Fibroblast of lung (primary cell): ENCODE data around the gene CFAP77. TPM values are rescaled to one million over a fixed set of nuclear protein-coding genes. Genes with fewer than 3 reads are reported as not detected.

Experiments used
- DNase-seq, 2 donors: peaks; one replicate each; pipeline versions ENCODE4 v3.0.0 to v3.0.0-alpha.2; 2010; ENCODE audit warnings: low read depth in 2 of 2
- H2AFZ ChIP-seq: 2 replicates; pipeline ENCODE4 v1.5.1; 2012; ENCODE audit warnings: low read length, control low read depth, inconsistent platforms
- H3K27ac ChIP-seq: 2 replicates; pipeline ENCODE4 v1.5.1; 2011; ENCODE audit warnings: low read length, control low read depth; ENCODE audit not compliant: insufficient read depth
- H3K27me3 ChIP-seq: 2 replicates; pipeline ENCODE4 v1.5.1; 2011; ENCODE audit warnings: mild to moderate bottlenecking, low read length; ENCODE audit not compliant: control insufficient read depth, insufficient read depth
- H3K36me3 ChIP-seq: 2 replicates; pipeline ENCODE4 v1.5.1; 2011; ENCODE audit warnings: low read length; ENCODE audit not compliant: control insufficient read depth, insufficient read depth
- H3K4me1 ChIP-seq: 2 replicates; pipeline ENCODE4 v1.5.1; 2011; ENCODE audit warnings: low read length; ENCODE audit not compliant: control insufficient read depth, insufficient read depth; ENCODE audit errors: extremely low read depth
- H3K4me2 ChIP-seq: 2 replicates; pipeline ENCODE4 v1.5.1; 2011; ENCODE audit warnings: low read length, control low read depth; ENCODE audit not compliant: insufficient read depth; ENCODE audit errors: extremely low read depth
- H3K4me3 ChIP-seq, 4 experiments: fragments of 200-600 bp in 1 of 4; sonication (generic) in 1 of 4; replicated peaks in 1 of 4; 2 replicates each; pipeline ENCODE4 v1.5.1; 2011 to 2016; ENCODE audit warnings: low read length in 4 of 4, low read depth in 3 of 4, mild to moderate bottlenecking in 3 of 4, control low read depth in 2 of 4, inconsistent platforms in 1 of 4, mixed read lengths in 1 of 4; ENCODE audit not compliant: insufficient read depth in 1 of 4; ENCODE audit errors: control extremely low read depth in 1 of 4
- H3K79me2 ChIP-seq: 2 replicates; pipeline ENCODE4 v1.5.1; 2012; ENCODE audit warnings: mild to moderate bottlenecking, low read length, inconsistent platforms; ENCODE audit not compliant: control insufficient read depth, insufficient read depth
- H3K9ac ChIP-seq: 2 replicates; pipeline ENCODE4 v1.5.1; 2011; ENCODE audit warnings: mild to moderate bottlenecking, low read length, control low read depth; ENCODE audit not compliant: insufficient read depth
- H3K9me3 ChIP-seq: 2 replicates; pipeline ENCODE4 v1.5.1; 2012; ENCODE audit warnings: low read depth, low read length; ENCODE audit not compliant: control insufficient read depth, insufficient read depth
- H4K20me1 ChIP-seq: 2 replicates; pipeline ENCODE4 v1.5.1; 2011; ENCODE audit warnings: low read length; ENCODE audit not compliant: control insufficient read depth, insufficient read depth; ENCODE audit errors: extremely low read depth
- CTCF ChIP-seq, 2 donors: IDR thresholded peaks in 1 of 2; conservative IDR thresholded peaks in 1 of 2; 1 replicate in 1 of 2; 2 replicates in 1 of 2; pipeline ENCODE4 v1.5.1; 2011 to 2012; ENCODE audit warnings: low read length in 2 of 2, control low read depth in 1 of 2, inconsistent platforms in 1 of 2, low read depth in 1 of 2, mild to moderate bottlenecking in 1 of 2
- EZH2 ChIP-seq: IDR thresholded peaks from 2 replicates; pipeline ENCODE4 v1.5.1; 2012; ENCODE audit warnings: low read length, control low read depth, mild to moderate bottlenecking; ENCODE audit errors: missing control alignments
- polyA plus RNA-seq, 2 donors: library from polyadenylated mRNA; depleted of rRNA in 1 of 2; stranded (reverse) in 1 of 2; unstranded in 1 of 2; fragments of >200 nt; gene quantifications; 2 replicates each; pipeline ENCODE4 v1.2.1, GENCODE V29; 2011 to 2012; ENCODE audit warnings: missing spikeins in 1 of 2
- total RNA-seq: library from RNA; depleted of rRNA; stranded (reverse); fragments of >200 nt; gene quantifications from 2 replicates; pipeline ENCODE4 v1.2.1, GENCODE V29; 2014

The CFAP77 gene
- total and polyA plus RNA-seq, 2 donors (not counting 1 experiment from before 2014, with no cell fraction given), result not detected

- TF ChIP-seq EZH2 (no peak), CTCF (conservative IDR thresholded peaks at IDR 0.05 in 1 of 2, IDR thresholded peaks at IDR 0.05 in 1 of 2; ENCODE audit: low read depth in 1 of 2, low read length in 2 of 2) (no peak)
- Histone ChIP-seq H2AFZ (no peak overlapping the region), H3K79me2 (no peaks in the 10 kb centered on the region), H3K4me3 (no peak overlapping the region), H3K4me1 (no peaks in the 10 kb centered on the region), H3K27ac (no peak overlapping the region), H3K4me2 (no peak overlapping the region), H3K36me3 (no peaks in the 10 kb centered on the region), H3K27me3 (no peaks in the 10 kb centered on the region), H3K9me3 (no peaks in the 10 kb centered on the region), H4K20me1 (no peaks in the 10 kb centered on the region), H3K9ac (no peak overlapping the region)
- no peak for DNase-seq
Measured at GRCh38 chr9:132520612-132521011, 110.6 kb downstream of the CFAP77 start.

GRCh38 chr9:132525308-132526023 is 115.5 kb downstream of the CFAP77 start:
- no peaks in the 10 kb centered on the region for H3K9me3 ChIP-seq
- no peak overlapping the region for H3K4me2 ChIP-seq
- H4K20me1 ChIP-seq, result no peaks in the 10 kb centered on the region
- H3K27ac ChIP-seq, result no peak overlapping the region
- no peaks in the 10 kb centered on the region for H3K4me1 ChIP-seq
- H2AFZ ChIP-seq, result no peak overlapping the region
- no peaks in the 10 kb centered on the region for H3K27me3 ChIP-seq
- no peaks in the 10 kb centered on the region for H3K79me2 ChIP-seq
- no peak for DNase-seq
- TF ChIP-seq EZH2, result no peak
- TF ChIP-seq CTCF (conservative IDR thresholded peaks at IDR 0.05 in 1 of 2, IDR thresholded peaks at IDR 0.05 in 1 of 2; ENCODE audit: low read depth in 1 of 2, low read length in 2 of 2), result no peak
- no peak overlapping the region for H3K4me3 ChIP-seq
- no peak overlapping the region for H3K9ac ChIP-seq
- H3K36me3 ChIP-seq, result no peaks in the 10 kb centered on the region

GRCh38 chr9:132531195-132531594 is 121.2 kb downstream of the CFAP77 start:
- Histone ChIP-seq H3K4me1 (no peaks in the 10 kb centered on the region), H3K9ac (no peak overlapping the region), H3K9me3 (no peaks in the 10 kb centered on the region), H3K36me3 (no peaks in the 10 kb centered on the region), H3K4me3 (no peak overlapping the region), H3K79me2 (no peaks in the 10 kb centered on the region), H3K27me3 (no peaks in the 10 kb centered on the region), H4K20me1 (no peaks in the 10 kb centered on the region), H3K27ac (no peak overlapping the region), H3K4me2 (no peak overlapping the region), H2AFZ (no peak overlapping the region)
- no peak for DNase-seq
- TF ChIP-seq CTCF (conservative IDR thresholded peaks at IDR 0.05 in 1 of 2, IDR thresholded peaks at IDR 0.05 in 1 of 2; ENCODE audit: low read depth in 1 of 2, low read length in 2 of 2), result no peak
- no peak for TF ChIP-seq EZH2
